GM23248 (cell line): ENCODE data around the gene PDE4C. TPM values are rescaled to one million over a fixed set of nuclear protein-coding genes. Genes with fewer than 3 reads are reported as not detected.

ENCODE experiments used
- DNase-seq: peaks from one replicate; pipeline ENCODE4 v3.0.0-alpha.2; 2015
- H2AFZ ChIP-seq: fragments of 200-600 bp; sonication (generic); 2 replicates; pipeline ENCODE4 v1.6.1; 2016; ENCODE audit warnings: antibody characterized with exemption
- H3F3A ChIP-seq: fragments of 200-600 bp; sonication (generic); 2 replicates; pipeline ENCODE4 v1.6.1; 2016; ENCODE audit warnings: mild to moderate bottlenecking, antibody characterized with exemption, mixed run types; ENCODE audit not compliant: insufficient read depth
- H3K27ac ChIP-seq: fragments of 200-600 bp; sonication (generic); 2 replicates; pipeline ENCODE4 v1.5.1; 2016; ENCODE audit warnings: mild to moderate bottlenecking
- H3K27me3 ChIP-seq: fragments of 200-600 bp; sonication (generic); replicated peaks from 2 replicates; pipeline ENCODE4 v1.6.1; 2016; ENCODE audit warnings: mild to moderate bottlenecking; ENCODE audit not compliant: insufficient read depth
- H3K36me3 ChIP-seq: fragments of 200-600 bp; sonication (generic); 2 replicates; pipeline ENCODE4 v1.6.1; 2016; ENCODE audit warnings: low read depth, mild to moderate bottlenecking
- H3K4me1 ChIP-seq: fragments of 200-600 bp; sonication (generic); 2 replicates; pipeline ENCODE4 v1.6.1; 2016; ENCODE audit warnings: mild to moderate bottlenecking; ENCODE audit not compliant: insufficient read depth
- H3K4me2 ChIP-seq: fragments of 200-600 bp; sonication (generic); one replicate; pipeline ENCODE4 v1.6.1; 2016; ENCODE audit warnings: mild to moderate bottlenecking; ENCODE audit not compliant: unreplicated experiment
- H3K4me3 ChIP-seq: fragments of 200-600 bp; sonication (generic); 2 replicates; pipeline ENCODE4 v1.5.1; 2016; ENCODE audit warnings: mild to moderate bottlenecking
- H3K79me2 ChIP-seq: fragments of 200-600 bp; sonication (generic); 2 replicates; pipeline ENCODE4 v1.6.1; 2016; ENCODE audit warnings: mild to moderate bottlenecking; ENCODE audit not compliant: insufficient read depth
- H3K9ac ChIP-seq: fragments of 200-600 bp; sonication (generic); 2 replicates; pipeline ENCODE4 v1.6.1; 2016; ENCODE audit warnings: mild to moderate bottlenecking
- H3K9me2 ChIP-seq: fragments of 200-600 bp; sonication (generic); 2 replicates; pipeline ENCODE4 v1.6.1; 2016; ENCODE audit warnings: mixed run types, mild to moderate bottlenecking, moderate library complexity; ENCODE audit not compliant: insufficient read depth
- H3K9me3 ChIP-seq: fragments of 200-600 bp; sonication (generic); one replicate; pipeline ENCODE4 v1.6.1; 2017; ENCODE audit warnings: low read depth
- H4K20me1 ChIP-seq: fragments of 200-600 bp; sonication (generic); 2 replicates; pipeline ENCODE4 v1.6.0; 2016; ENCODE audit not compliant: insufficient read depth
- EZH2 ChIP-seq: fragments of 200-600 bp; sonication (generic); IDR thresholded peaks from 2 replicates; pipeline ENCODE4 v1.6.1; 2018; ENCODE audit warnings: antibody characterized with exemption, mild to moderate bottlenecking; ENCODE audit not compliant: insufficient read depth, poor library complexity, severe bottlenecking
- EZH2phosphoT487 ChIP-seq: fragments of 200-600 bp; sonication (generic); IDR thresholded peaks from 2 replicates; pipeline ENCODE4 v1.6.1; 2018; ENCODE audit warnings: antibody characterized with exemption, moderate library complexity, mild to moderate bottlenecking, low read depth; ENCODE audit not compliant: insufficient read depth
- WGBS, 2 experiments: methylation state at CpG; one replicate each; pipeline ENCODE4 v1.1.6; 2015 to 2017; ENCODE audit warnings: low lambda C conversion rate in 2 of 2, low coverage in 1 of 2; ENCODE audit errors: missing lambda C conversion rate in 2 of 2; 5-methylcytosine and 5-hydroxymethylcytosine counted together
- in situ Hi-C: fragments of 300-500 bp; cut with MboI; formaldehyde crosslinking; loops from 2 replicates; pipeline ENCODE4 v1.15.0; 2020
- polyA plus RNA-seq: library from polyadenylated mRNA; unstranded; fragments of >200 nt; fragmentation: Nextera tagmentation; extraction: Ambion mirVana; gene quantifications from 2 replicates; pipeline ENCODE4 v1.2.1, GENCODE V29; 2016
- total RNA-seq: library from RNA; depleted of rRNA; stranded (reverse); fragments of >200 nt; shearing (Covaris generic); gene quantifications from 2 replicates; pipeline ENCODE4 v1.2.3, GENCODE V29; 2014

PDE4C gene
- total and polyA plus RNA-seq, 2 experiments from 2014 or later: 0.22 to 0.40 TPM

DNA sequence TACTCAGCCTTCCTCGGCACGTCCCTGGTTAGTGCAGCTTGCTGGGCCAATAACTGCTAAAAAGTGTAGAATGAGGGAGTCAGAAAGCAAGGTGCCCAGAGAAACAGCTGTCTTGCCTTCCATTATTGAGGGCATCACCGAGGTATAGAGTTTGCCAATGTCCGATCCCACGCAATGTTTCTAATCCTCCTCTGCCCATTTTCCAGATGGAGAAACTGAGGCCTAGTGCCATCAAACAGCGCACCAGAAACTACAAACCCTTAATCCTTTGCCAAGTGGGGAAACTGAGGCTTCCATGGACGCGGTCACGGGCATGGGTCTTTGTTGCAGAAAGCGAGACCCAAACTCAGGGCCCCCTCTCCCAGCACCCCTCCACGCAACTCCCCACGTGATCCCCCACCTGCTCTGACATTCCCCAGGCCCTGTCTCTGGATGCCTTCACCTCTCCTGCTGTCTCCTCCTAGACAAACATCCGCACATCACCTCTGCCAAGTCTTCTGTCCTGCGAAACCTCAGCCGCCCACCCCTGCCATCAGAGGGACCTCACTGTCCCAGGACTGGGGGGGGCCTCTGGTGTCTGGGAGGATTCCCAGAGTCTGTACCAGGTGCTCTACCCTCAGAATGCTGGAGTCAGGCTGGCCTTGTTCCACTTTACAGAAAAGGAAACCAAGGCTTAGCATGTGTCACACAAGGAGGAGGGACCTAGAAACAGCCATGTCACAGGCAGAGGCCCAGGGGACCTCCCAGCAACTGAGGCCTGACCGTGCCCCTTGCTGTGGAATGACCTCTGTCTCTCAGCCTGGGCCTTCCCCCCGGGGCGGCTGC is 930 bp upstream of the PDE4C start:
- no peaks in the 10 kb centered on the region for H3K9me3 ChIP-seq
- H3K9me2 ChIP-seq: no peaks in the 10 kb centered on the region
- H3K4me1 ChIP-seq: no peaks in the 10 kb centered on the region
- no peak overlapping the region for H3K9ac ChIP-seq
- in situ Hi-C loops: no loop called here
- no peaks in the 10 kb centered on the region for H3K79me2 ChIP-seq
- no peaks in the 10 kb centered on the region for H3K36me3 ChIP-seq
- no peaks in the 10 kb centered on the region for H3F3A ChIP-seq
- no peak overlapping the region for H3K4me3 ChIP-seq
- no peak overlapping the region for H3K4me2 ChIP-seq
- H3K27me3 ChIP-seq: peaks cover 11% of the 10 kb centered on the region
- H4K20me1 ChIP-seq: no peaks in the 10 kb centered on the region
- no peak overlapping the region for H3K27ac ChIP-seq
- no peak for DNase-seq
- WGBS, 2 experiments: 81% methylated on average over 15 to 18 of the region's 18 CpGs
- no peak overlapping the region for H2AFZ ChIP-seq
- no peak for TF ChIP-seq EZH2
- TF ChIP-seq EZH2phosphoT487: no peak

- in situ Hi-C loops: no loop called here
- Histone ChIP-seq H3K79me2 (no peaks in the 10 kb centered on the region), H3K27ac (no peak overlapping the region), H3K36me3 (no peaks in the 10 kb centered on the region), H3K27me3 (no peaks in the 10 kb centered on the region), H3K9ac (no peak overlapping the region), H2AFZ (no peak overlapping the region), H4K20me1 (no peaks in the 10 kb centered on the region), H3K9me2 (no peaks in the 10 kb centered on the region), H3K9me3 (no peaks in the 10 kb centered on the region), H3F3A (no peaks in the 10 kb centered on the region), H3K4me3 (no peak overlapping the region), H3K4me1 (no peaks in the 10 kb centered on the region), H3K4me2 (no peak overlapping the region)
- 13 to 21% methylated on average over 16 of the region's 16 CpGs for WGBS, 2 experiments
- TF ChIP-seq EZH2phosphoT487 (no peak), EZH2 (no peak)
- DNase-seq: no peak
These were observed 910 bp downstream of the PDE4C start for GRCh38 chr19:18225355-18225701.

- Histone ChIP-seq H3K79me2 (no peaks in the 10 kb centered on the region), H3F3A (no peaks in the 10 kb centered on the region), H3K4me2 (peak overlapping the region; percentile 81), H3K36me3 (no peaks in the 10 kb centered on the region), H3K4me3 (peak overlapping the region; percentile 62), H3K9me2 (no peaks in the 10 kb centered on the region), H3K27me3 (no peaks in the 10 kb centered on the region), H4K20me1 (no peaks in the 10 kb centered on the region), H3K4me1 (no peaks in the 10 kb centered on the region), H3K27ac (no peak overlapping the region), H3K9me3 (no peaks in the 10 kb centered on the region), H2AFZ (peak overlapping the region; percentile 90), H3K9ac (peak overlapping the region; percentile 70)
- 2 to 3% methylated on average over 68 to 79 of the region's 81 CpGs for WGBS, 2 experiments
- peak; percentile 100 for DNase-seq
- in situ Hi-C loops: no loop called here
- TF ChIP-seq EZH2phosphoT487 (no peak), EZH2 (no peak)
These were observed 1.5 kb downstream of the PDE4C start for GRCh38 chr19:18224525-18225354.

DNA sequence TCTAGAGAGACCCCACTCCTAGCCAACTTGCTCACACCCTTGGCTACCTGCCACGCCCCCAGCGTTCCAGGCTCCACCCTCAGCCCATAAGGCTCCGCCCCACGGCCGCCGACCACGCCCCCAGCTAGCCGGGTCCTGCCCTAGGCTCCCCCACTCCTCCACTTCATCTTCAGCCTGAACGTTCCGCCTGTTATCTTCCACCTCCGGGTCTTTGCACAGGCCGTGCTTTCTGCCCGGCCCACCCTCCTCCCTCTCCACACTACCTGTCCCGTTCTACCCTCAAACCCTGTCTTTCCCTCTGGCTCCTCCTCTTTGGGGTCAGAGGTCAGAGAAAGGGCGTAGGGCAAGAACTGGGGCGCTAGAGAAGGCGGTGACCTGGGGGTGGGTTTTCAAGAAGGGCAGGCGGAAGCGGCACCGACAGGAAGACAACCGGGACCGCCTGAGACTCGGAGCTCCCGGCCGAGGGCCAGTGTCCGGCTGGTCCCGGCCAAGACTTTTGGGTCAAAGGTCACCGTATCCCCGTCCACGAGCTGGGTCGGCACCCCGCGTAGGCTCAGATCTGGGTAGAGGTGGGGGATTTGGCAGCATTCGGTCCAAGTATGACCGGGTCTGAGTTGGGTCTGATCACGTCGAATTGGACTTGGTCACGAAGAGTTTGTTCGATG is 2.2 kb downstream of the PDE4C start:
- Histone ChIP-seq H3K79me2 (no peaks in the 10 kb centered on the region), H3K4me2 (peak overlapping the region; percentile 9), H3K9ac (peak overlapping the region; percentile 55; the same call in 1 of the 2 replicates), H4K20me1 (no peaks in the 10 kb centered on the region), H3K4me1 (no peaks in the 10 kb centered on the region), H3K27ac (no peak overlapping the region), H3K27me3 (no peaks in the 10 kb centered on the region), H3F3A (no peaks in the 10 kb centered on the region), H3K9me2 (no peaks in the 10 kb centered on the region), H2AFZ (peak overlapping the region; percentile 82), H3K36me3 (no peaks in the 10 kb centered on the region), H3K4me3 (peak overlapping the region; percentile 54), H3K9me3 (no peaks in the 10 kb centered on the region)
- DNase-seq: no peak
- in situ Hi-C loops: no loop called here
- TF ChIP-seq EZH2: no peak
- 13 to 14% methylated on average over 34 to 39 of the region's 39 CpGs for WGBS, 2 experiments
